Activated T-cell treated with anti-CD3 and anti-CD28 coated beads for 24 hours (primary cell): Measurements from ENCODE around the gene ARL6IP5.

Experiments
- DNase-seq: peaks from one replicate; pipeline ENCODE4 v3.0.0-alpha.2; 2020; ENCODE audit warnings: low read depth

The ARL6IP5 gene

GRCh38 chr3:69084326-69085167, at the start of gene ARL6IP5:
Gene ARL6IP5, plus strand, starts transcription at chr3:69084937. Its CDS starts 111 bp downstream, at chr3:69085048.
- peak; percentile 86 for DNase-seq

- no peak for DNase-seq
Observed at GRCh38 chr3:69044608-69045007, 40.1 kb upstream of the ARL6IP5 start.

GRCh38 chr3:69048990-69049389, 35.7 kb upstream of the ARL6IP5 start:
- no peak for DNase-seq

- DNase-seq, result peak; percentile 96
Observed at GRCh38 chr3:69051756-69052471, 32.8 kb upstream of the ARL6IP5 start, which contains the start of gene TMF1. Gene TMF1, minus strand, starts transcription at chr3:69052333. Its CDS starts 247 bp downstream, at chr3:69052086.

- no peak for DNase-seq
Observed at GRCh38 chr3:69052472-69052898, 32.3 kb upstream of the ARL6IP5 start.

GRCh38 chr3:69058180-69058946, 26.4 kb upstream of the ARL6IP5 start:
- DNase-seq, result no peak

GRCh38 chr3:69058947-69059224, 25.9 kb upstream of the ARL6IP5 start:
- DNase-seq, result no peak

GRCh38 chr3:69059688-69060087, 25.0 kb upstream of the ARL6IP5 start:
- no peak for DNase-seq

- DNase-seq, result no peak
Observed at GRCh38 chr3:69063636-69064035, 21.1 kb upstream of the ARL6IP5 start.

GRCh38 chr3:69065318-69065964, 19.3 kb upstream of the ARL6IP5 start:
- DNase-seq, result no peak

GRCh38 chr3:69066121-69066520, 18.6 kb upstream of the ARL6IP5 start:
- no peak for DNase-seq

- DNase-seq, result no peak
Observed at GRCh38 chr3:69072928-69073327, 11.8 kb upstream of the ARL6IP5 start.

GRCh38 chr3:69079269-69080159, 5.2 kb upstream of the ARL6IP5 start:
- no peak for DNase-seq

- peak; percentile 90 for DNase-seq
Observed at GRCh38 chr3:69080233-69080920, 4.4 kb upstream of the ARL6IP5 start, which contains the start of gene UBA3. Gene UBA3, minus strand, starts transcription at chr3:69080365. Its CDS starts 12 bp downstream, at chr3:69080353.

GRCh38 chr3:69081583-69082262, 3.0 kb upstream of the ARL6IP5 start:
- no peak for DNase-seq

- DNase-seq, result no peak
Observed at GRCh38 chr3:69082361-69082760, 2.4 kb upstream of the ARL6IP5 start.

GRCh38 chr3:69082805-69083204, 1.9 kb upstream of the ARL6IP5 start:
- DNase-seq, result peak; percentile 75

GRCh38 chr3:69085168-69085832, 563 bp downstream of the ARL6IP5 start:
- DNase-seq, result no peak
